Parathyroid adenoma (tissue), 2 donors: ENCODE results near the gene IL21R.

Source experiments
- H2AFZ ChIP-seq: fragments of 300-600 bp; sonication (generic); one replicate; pipeline ENCODE4 v1.7.0; 2017; ENCODE audit warnings: antibody characterized with exemption, mild to moderate bottlenecking
- H3K27ac ChIP-seq: fragments of 300-600 bp; sonication (generic); one replicate; pipeline ENCODE4 v1.7.0; 2017
- H3K27me3 ChIP-seq: fragments of 300-600 bp; sonication (generic); one replicate; pipeline ENCODE4 v1.7.0; 2017; ENCODE audit warnings: low read length; ENCODE audit not compliant: control insufficient read depth, insufficient read depth
- H3K36me3 ChIP-seq: fragments of 300-600 bp; sonication (generic); one replicate; pipeline ENCODE4 v1.7.0; 2017; ENCODE audit warnings: low read length; ENCODE audit not compliant: control insufficient read depth, insufficient read depth
- H3K4me1 ChIP-seq: fragments of 300-600 bp; sonication (generic); one replicate; pipeline ENCODE4 v1.7.0; 2017; ENCODE audit warnings: control low read depth
- H3K4me2 ChIP-seq: fragments of 300-600 bp; sonication (generic); one replicate; pipeline ENCODE4 v1.7.0; 2017; ENCODE audit warnings: low read length
- H3K4me3 ChIP-seq: fragments of 300-600 bp; sonication (generic); one replicate; pipeline ENCODE4 v1.7.0; 2017; ENCODE audit warnings: low read depth, low read length
- H3K79me2 ChIP-seq: fragments of 300-600 bp; sonication (generic); one replicate; pipeline ENCODE4 v1.7.0; 2017; ENCODE audit warnings: control low read depth
- H3K9ac ChIP-seq: fragments of 300-600 bp; sonication (generic); one replicate; pipeline ENCODE4 v1.7.0; 2017; ENCODE audit warnings: mild to moderate bottlenecking
- H3K9me3 ChIP-seq: fragments of 300-600 bp; sonication (generic); one replicate; pipeline ENCODE4 v1.7.0; 2017; ENCODE audit warnings: low read length; ENCODE audit not compliant: control insufficient read depth
- CTCF ChIP-seq: fragments of 300-600 bp; sonication (generic); IDR thresholded peaks from one replicate; pipeline ENCODE4 v1.7.0; 2017; ENCODE audit warnings: antibody characterized with exemption, mild to moderate bottlenecking
- donor health status: primary hyperparathyroidism.

The IL21R gene

GRCh38 chr16:27486344-27486743 lies 84.4 kb downstream of the IL21R start:
- no peak for TF ChIP-seq CTCF
- Histone ChIP-seq H3K9ac (no peak overlapping the region), H3K4me1 (no peaks in the 10 kb centered on the region), H3K27ac (no peak overlapping the region), H3K79me2 (no peaks in the 10 kb centered on the region), H3K4me2 (no peak overlapping the region), H3K9me3 (no peaks in the 10 kb centered on the region), H3K4me3 (no peak overlapping the region), H3K36me3 (no peaks in the 10 kb centered on the region), H3K27me3 (no peaks in the 10 kb centered on the region), H2AFZ (no peak overlapping the region)

- TF ChIP-seq CTCF: no peak
- Histone ChIP-seq H3K79me2 (no peaks in the 10 kb centered on the region), H3K4me1 (no peaks in the 10 kb centered on the region), H3K27me3 (no peaks in the 10 kb centered on the region), H3K9ac (no peak overlapping the region), H3K36me3 (no peaks in the 10 kb centered on the region), H3K4me3 (no peak overlapping the region), H3K4me2 (no peak overlapping the region), H3K9me3 (no peaks in the 10 kb centered on the region), H3K27ac (no peak overlapping the region), H2AFZ (no peak overlapping the region)
Measured at GRCh38 chr16:27486760-27487159, 84.8 kb downstream of the IL21R start.

- no peaks in the 10 kb centered on the region for H3K79me2 ChIP-seq
- no peaks in the 10 kb centered on the region for H3K27me3 ChIP-seq
- no peaks in the 10 kb centered on the region for H3K36me3 ChIP-seq
- no peaks in the 10 kb centered on the region for H3K4me1 ChIP-seq
- H3K4me2 ChIP-seq: no peak overlapping the region
- H2AFZ ChIP-seq: no peak overlapping the region
- H3K9ac ChIP-seq: no peak overlapping the region
- no peak overlapping the region for H3K4me3 ChIP-seq
- no peak overlapping the region for H3K27ac ChIP-seq
- H3K9me3 ChIP-seq: no peaks in the 10 kb centered on the region
- TF ChIP-seq CTCF: no peak
Measured at GRCh38 chr16:27489421-27489820, 87.4 kb downstream of the IL21R start.

- Histone ChIP-seq H3K36me3 (no peaks in the 10 kb centered on the region), H3K4me2 (no peak overlapping the region), H3K9ac (no peak overlapping the region), H3K27me3 (no peaks in the 10 kb centered on the region), H3K9me3 (no peaks in the 10 kb centered on the region), H3K4me3 (no peak overlapping the region), H3K27ac (no peak overlapping the region), H3K79me2 (no peaks in the 10 kb centered on the region), H2AFZ (no peak overlapping the region), H3K4me1 (no peaks in the 10 kb centered on the region)
- TF ChIP-seq CTCF: no peak
Measured at GRCh38 chr16:27489906-27490305, 87.9 kb downstream of the IL21R start.

GRCh38 chr16:27491894-27492587 lies 90.1 kb downstream of the IL21R start:
- Histone ChIP-seq H3K9me3 (no peaks in the 10 kb centered on the region), H3K4me3 (no peak overlapping the region), H3K27ac (no peak overlapping the region), H3K36me3 (no peaks in the 10 kb centered on the region), H3K27me3 (no peaks in the 10 kb centered on the region), H3K9ac (no peak overlapping the region), H3K79me2 (no peaks in the 10 kb centered on the region), H2AFZ (no peak overlapping the region), H3K4me1 (no peaks in the 10 kb centered on the region), H3K4me2 (no peak overlapping the region)
- no peak for TF ChIP-seq CTCF
